SHP77 treated with DMSO at 0.1 percent for 48 hours (cell line): ENCODE data around the gene RTP5.
"Not testable (repeated sequence)": the region's sequence is repeated elsewhere in the genome, so short reads cannot be mapped to it uniquely, and the experiment has no call there.

ENCODE experiments used
- DNase-seq: peaks from one replicate; lab custom pipeline; 2025; lab: John Stamatoyannopoulos, UW

RTP5 gene

GRCh38 chr2:241870611-241871537, 1.3 kb downstream of the RTP5 start:
- no peak for DNase-seq

- DNase-seq = no peak
Measured at GRCh38 chr2:241871538-241872312, 2.2 kb downstream of the RTP5 start.

DNA sequence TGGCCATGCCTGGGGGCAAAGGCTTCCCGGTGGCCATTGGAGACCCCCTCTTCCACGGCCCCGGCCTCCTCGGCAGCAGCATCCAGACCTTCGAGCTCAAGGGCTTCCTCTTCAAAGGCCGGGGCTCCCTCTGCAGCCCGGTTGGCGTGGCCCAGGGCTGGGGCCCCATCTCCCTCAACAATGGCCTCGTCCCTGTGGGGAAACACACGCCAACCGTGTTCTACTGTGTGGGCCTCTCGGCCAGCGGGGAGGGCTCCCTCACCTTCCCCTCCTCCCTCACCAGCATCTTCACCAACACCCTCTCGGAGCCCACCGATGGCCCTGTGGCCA, 2.7 kb downstream of the RTP5 start:
- DNase-seq = no peak

DNA sequence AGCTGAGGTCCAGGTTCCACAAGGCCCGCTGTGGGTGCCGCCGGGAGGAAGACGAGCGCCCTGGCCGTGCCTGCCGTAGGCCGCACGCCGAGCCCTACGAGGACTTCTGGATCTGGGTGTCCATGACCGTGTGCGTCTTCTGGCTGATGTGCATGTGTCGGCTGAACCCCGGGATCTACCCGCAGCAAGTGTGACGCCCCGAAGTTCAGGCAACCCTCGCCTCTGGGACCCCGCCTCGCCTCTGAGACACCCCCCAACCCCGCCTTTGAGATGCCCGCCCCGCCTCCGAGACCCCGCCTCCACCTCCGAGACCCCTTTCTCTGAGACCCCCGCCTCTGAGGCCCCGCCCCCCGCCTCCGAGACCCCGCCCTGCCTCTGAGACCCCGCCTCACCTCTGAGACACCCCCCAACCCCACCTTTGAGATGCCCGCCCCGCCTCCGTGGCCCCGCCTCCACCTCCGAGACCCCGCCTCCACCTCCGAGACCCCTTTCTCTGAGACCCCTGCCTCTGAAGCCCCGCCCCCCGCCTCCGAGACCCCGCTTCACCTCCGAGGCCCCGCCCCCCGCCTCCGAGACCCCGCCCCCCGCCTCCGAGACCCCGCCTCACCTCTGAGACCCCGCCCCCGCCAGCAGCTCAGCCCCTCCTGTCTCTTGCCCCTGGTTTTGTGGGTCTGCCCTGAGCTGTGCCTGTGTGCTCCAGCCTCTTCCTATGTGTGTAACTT, 3.7 kb downstream of the RTP5 start:
- no peak for DNase-seq

DNA sequence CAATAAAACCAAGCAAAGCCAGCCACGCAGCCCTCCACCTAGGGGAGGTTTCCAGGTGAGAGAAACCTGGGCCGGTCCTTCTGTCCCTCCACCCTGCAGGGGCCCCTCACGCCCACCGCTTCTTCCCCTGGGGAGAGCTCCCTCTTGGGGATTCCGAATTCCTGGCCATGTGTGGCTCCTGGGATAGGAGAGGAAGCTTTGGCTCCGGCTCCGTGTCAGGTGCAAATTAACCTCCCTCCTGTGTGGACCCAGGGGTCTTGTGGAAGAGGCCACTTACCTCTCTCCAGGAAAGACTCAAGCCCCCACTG, 4.2 kb downstream of the RTP5 start:
- DNase-seq = no peak

DNA sequence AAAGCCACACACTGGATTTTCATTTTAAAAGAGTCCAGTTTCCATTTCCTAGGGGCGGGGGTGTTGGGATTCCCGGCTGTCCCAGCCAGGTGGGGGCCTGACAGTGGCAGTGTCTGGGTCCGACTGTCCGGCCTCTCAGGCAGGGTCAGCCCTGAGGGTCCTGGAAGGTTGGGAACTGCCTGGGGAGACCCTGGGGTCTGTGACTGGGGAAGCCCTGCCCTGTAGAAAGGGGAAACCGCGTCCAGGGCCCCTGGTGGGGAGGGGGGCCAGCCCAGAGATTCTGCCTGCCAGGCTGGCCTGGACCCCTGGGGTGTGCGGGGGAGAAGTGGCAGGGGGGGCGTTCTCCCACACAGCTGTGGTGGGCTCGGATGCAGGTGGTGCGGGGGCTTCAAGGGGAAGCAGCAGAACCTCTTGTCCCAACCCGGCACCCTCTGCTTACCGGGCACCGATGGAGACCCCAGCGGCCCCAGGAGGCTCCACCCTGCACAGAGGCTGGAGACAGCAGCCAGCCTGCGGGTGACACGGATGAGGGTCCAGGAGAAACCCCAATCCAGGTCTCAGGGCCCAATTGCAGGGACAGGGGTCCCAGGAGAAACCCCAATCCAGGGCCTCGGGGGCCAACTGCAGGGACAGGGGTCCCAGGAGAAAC, 4.9 kb downstream of the RTP5 start:
- no peak for DNase-seq

- DNase-seq = not testable (repeated sequence)
Measured at GRCh38 chr2:241875754-241876527, 6.4 kb downstream of the RTP5 start.

GRCh38 chr2:241876528-241877196, 7.1 kb downstream of the RTP5 start:
- no peak for DNase-seq

GRCh38 chr2:241877197-241877685, 7.7 kb downstream of the RTP5 start:
- no peak for DNase-seq

- peak; percentile 25 for DNase-seq
Measured at GRCh38 chr2:241877989-241878970, 8.8 kb downstream of the RTP5 start.

DNA sequence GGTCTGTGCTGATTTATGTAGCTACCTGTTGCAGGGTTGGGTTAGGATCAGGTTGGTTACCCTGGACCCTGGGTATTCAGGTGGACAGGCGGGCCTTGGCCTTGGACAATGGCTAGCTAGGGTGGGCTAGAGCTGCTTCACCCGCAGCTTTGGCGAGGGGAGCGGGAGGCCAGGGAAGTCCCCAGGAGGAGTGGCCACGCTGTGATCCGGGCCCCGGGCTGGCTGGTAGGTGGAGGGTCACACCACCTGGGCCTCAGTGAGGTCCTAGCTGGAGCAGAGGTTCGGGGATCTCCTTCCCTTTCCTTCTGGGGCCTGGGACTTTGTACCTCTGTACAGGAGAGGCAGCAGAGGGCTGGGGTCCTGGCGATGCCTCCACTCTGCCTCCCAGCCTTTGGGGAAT, 9.8 kb downstream of the RTP5 start:
- DNase-seq = no peak

DNA sequence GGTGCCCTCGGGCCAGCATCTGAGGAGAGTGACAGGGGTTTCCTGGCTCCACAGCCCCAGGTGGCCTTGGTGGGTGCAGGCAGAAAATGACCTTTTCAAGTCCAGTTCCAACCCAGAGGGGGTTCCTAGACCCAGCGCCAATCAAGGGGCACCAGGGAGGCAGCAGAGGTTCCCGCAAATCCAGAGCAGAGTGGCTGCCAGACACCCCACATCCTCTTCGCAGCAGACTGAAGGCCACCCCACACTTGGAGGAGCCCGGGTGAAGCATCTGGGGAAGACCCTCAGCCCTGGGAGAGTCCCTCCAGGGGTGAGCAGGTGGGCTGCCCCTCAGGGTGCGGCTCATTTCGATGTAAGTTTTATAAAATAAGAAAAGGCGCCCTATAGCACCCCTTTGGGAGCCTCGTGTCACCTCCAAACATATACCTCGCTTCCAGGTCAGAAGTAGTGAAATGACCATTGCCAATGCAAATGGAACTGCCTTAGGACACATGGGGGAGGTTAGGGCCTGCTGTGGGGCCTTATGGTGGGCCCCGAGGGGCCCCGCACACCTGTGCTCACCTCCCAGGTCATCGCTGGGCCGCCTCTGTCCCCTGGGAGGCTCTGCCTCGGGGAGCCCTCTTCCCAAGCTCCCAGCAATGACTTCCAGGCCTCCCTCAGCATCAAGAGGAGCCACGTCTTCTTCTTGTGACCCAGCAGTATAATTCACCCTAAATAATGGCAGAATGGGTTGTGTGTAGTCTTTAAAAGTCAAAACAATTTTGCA, 11.0 kb downstream of the RTP5 start:
- DNase-seq = no peak

DNA sequence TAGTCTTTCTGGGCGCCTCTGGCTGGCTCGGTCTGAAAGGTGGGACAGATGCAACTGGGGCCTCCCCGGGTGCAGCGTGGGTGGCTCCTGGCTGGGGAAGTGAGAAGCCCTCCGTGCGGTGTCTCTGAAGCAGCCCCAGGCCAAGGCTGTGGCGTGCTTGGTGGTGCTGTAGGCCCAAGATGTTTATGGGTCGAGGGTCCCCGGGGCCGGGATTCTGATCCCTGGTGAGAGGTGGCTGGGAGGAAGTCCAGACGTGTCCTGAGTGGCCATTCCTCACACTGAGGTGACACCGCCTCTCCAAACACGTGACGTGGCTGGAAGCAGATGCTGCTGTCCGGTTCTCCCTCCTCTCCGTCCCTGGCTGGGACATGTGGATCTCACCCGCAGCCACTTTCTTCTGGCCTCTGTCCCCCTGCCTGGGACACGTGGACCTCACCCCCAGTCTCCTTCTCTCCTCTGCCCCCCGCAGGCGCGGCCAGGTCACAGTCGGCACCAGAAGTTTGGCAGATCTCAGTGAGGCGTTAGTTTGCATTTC, 12.6 kb downstream of the RTP5 start:
- DNase-seq = peak; percentile 60

GRCh38 chr2:241884951-241885290, 15.4 kb downstream of the RTP5 start:
- DNase-seq = no peak

- no peak for DNase-seq
Measured at GRCh38 chr2:241885291-241885945, 15.9 kb downstream of the RTP5 start.

GRCh38 chr2:241885946-241886643, 16.6 kb downstream of the RTP5 start:
- no peak for DNase-seq

- DNase-seq = no peak
Measured at GRCh38 chr2:241886840-241887447, 17.4 kb downstream of the RTP5 start.
